OCI-LY1 (cell line): ENCODE data around the gene ARMH3.

ENCODE experiments used
- H2AFZ ChIP-seq: fragments of 200-600 bp; sonication (generic), shearing (Covaris generic); 2 replicates; pipeline ENCODE4 v1.6.0; 2014; ENCODE audit warnings: antibody characterized with exemption, mild to moderate bottlenecking, low read length
- H3F3A ChIP-seq: fragments of 200-600 bp; sonication (generic), shearing (Covaris generic); 2 replicates; pipeline ENCODE4 v1.6.0; 2014; ENCODE audit warnings: mild to moderate bottlenecking, antibody characterized with exemption, low read length, moderate library complexity; ENCODE audit not compliant: insufficient read depth
- H3K27ac ChIP-seq: fragments of 200-600 bp; sonication (generic); 2 replicates; pipeline ENCODE4 v1.5.1; 2014; ENCODE audit warnings: low read length, mixed run types, mild to moderate bottlenecking, low read depth; ENCODE audit not compliant: poor library complexity, severe bottlenecking
- H3K27me3 ChIP-seq: fragments of 200-600 bp; sonication (generic); 2 replicates; pipeline ENCODE4 v1.6.0; 2014; ENCODE audit warnings: antibody characterized with exemption, mild to moderate bottlenecking, low read length, moderate library complexity; ENCODE audit not compliant: insufficient read depth
- H3K36me3 ChIP-seq: fragments of 200-600 bp; sonication (generic); 2 replicates; pipeline ENCODE4 v1.6.1; 2014; ENCODE audit warnings: mild to moderate bottlenecking, antibody characterized with exemption, low read length, moderate library complexity, mixed read lengths; ENCODE audit not compliant: insufficient read depth
- H3K4me1 ChIP-seq: fragments of 200-600 bp; sonication (generic); 2 replicates; pipeline ENCODE4 v1.5.1; 2014; ENCODE audit warnings: mild to moderate bottlenecking, low read length, moderate library complexity; ENCODE audit not compliant: insufficient read depth, severe bottlenecking
- H3K4me2 ChIP-seq: fragments of 200-600 bp; sonication (generic), shearing (Covaris generic); 2 replicates; pipeline ENCODE4 v1.6.1; 2014; ENCODE audit warnings: low read length
- H3K4me3 ChIP-seq: fragments of 200-600 bp; sonication (generic); 2 replicates; pipeline ENCODE4 v1.5.1; 2014; ENCODE audit warnings: low read length, low read depth, mild to moderate bottlenecking, mixed read lengths; ENCODE audit not compliant: poor library complexity, severe bottlenecking
- H3K79me2 ChIP-seq: fragments of 200-600 bp; shearing (Covaris generic); 2 replicates; pipeline ENCODE4 v1.6.1; 2016; ENCODE audit warnings: mixed run types, low read length, mixed read lengths; ENCODE audit not compliant: insufficient read depth
- H3K9ac ChIP-seq: fragments of 200-600 bp; sonication (generic), shearing (Covaris generic); 2 replicates; pipeline ENCODE4 v1.6.1; 2014; ENCODE audit warnings: mild to moderate bottlenecking, low read length, mixed read lengths
- H3K9me2 ChIP-seq: fragments of 200-600 bp; sonication (generic), shearing (Covaris generic); 2 replicates; pipeline ENCODE4 v1.6.1; 2014; ENCODE audit warnings: low read depth, mild to moderate bottlenecking, low read length, mixed read lengths
- H3K9me3 ChIP-seq: fragments of 200-600 bp; shearing (Covaris generic); 2 replicates; pipeline ENCODE4 v1.6.1; 2014; ENCODE audit warnings: low read length, mixed read lengths
- H4K20me1 ChIP-seq: fragments of 200-600 bp; sonication (generic), shearing (Covaris generic); 2 replicates; pipeline ENCODE4 v1.6.0; 2016; ENCODE audit warnings: mild to moderate bottlenecking, low read length; ENCODE audit not compliant: insufficient read depth
- CTCF ChIP-seq: fragments of 200-600 bp; sonication (generic), shearing (Covaris generic); IDR thresholded peaks from 2 replicates; pipeline ENCODE4 v1.5.1; 2017; ENCODE audit warnings: mild to moderate bottlenecking, antibody characterized with exemption, low read length, moderate library complexity, mixed read lengths
- EZH2 ChIP-seq: fragments of 200-600 bp; sonication (generic), shearing (Covaris generic); IDR thresholded peaks from 2 replicates; pipeline ENCODE4 v1.8.0; 2017; ENCODE audit warnings: borderline replicate concordance, mixed run types, mild to moderate bottlenecking, antibody characterized with exemption, low read length, moderate library complexity, mixed read lengths

The ARMH3 gene

GRCh38 chr10:101824736-101825135 lies 231.2 kb downstream of the ARMH3 start:
- TF ChIP-seq CTCF (no peak), EZH2 (no peak)
- Histone ChIP-seq H3K4me2 (no peak overlapping the region), H3K27ac (no peak overlapping the region), H3K9me3 (no peaks in the 10 kb centered on the region), H3K9me2 (no peaks in the 10 kb centered on the region), H3K4me3 (no peak overlapping the region), H3F3A (no peaks in the 10 kb centered on the region), H2AFZ (no peak overlapping the region), H3K79me2 (no peaks in the 10 kb centered on the region), H4K20me1 (no peaks in the 10 kb centered on the region), H3K27me3 (no peaks in the 10 kb centered on the region), H3K4me1 (peaks cover 7% of the 10 kb centered on the region), H3K36me3 (no peaks in the 10 kb centered on the region), H3K9ac (no peak overlapping the region)

- Histone ChIP-seq H3K4me2 (peak overlapping the region; percentile 85), H3K27ac (peak overlapping the region; percentile 44), H3K9ac (peak overlapping the region; percentile 71), H3K9me2 (no peaks in the 10 kb centered on the region), H3K27me3 (no peaks in the 10 kb centered on the region), H3K4me3 (peak overlapping the region; percentile 97), H3K36me3 (no peaks in the 10 kb centered on the region), H3K9me3 (no peaks in the 10 kb centered on the region), H2AFZ (no peak overlapping the region), H3F3A (no peaks in the 10 kb centered on the region), H3K79me2 (peaks cover 29% of the 10 kb centered on the region), H4K20me1 (no peaks in the 10 kb centered on the region), H3K4me1 (peaks cover 27% of the 10 kb centered on the region)
- TF ChIP-seq EZH2, result no peak
- TF ChIP-seq CTCF, result no peak
Measured at GRCh38 chr10:101818872-101819633, 236.9 kb downstream of the ARMH3 start.

- Histone ChIP-seq H3K27me3 (no peaks in the 10 kb centered on the region), H3K79me2 (peaks cover 36% of the 10 kb centered on the region), H3F3A (no peaks in the 10 kb centered on the region), H3K9me3 (no peaks in the 10 kb centered on the region), H3K36me3 (no peaks in the 10 kb centered on the region; the same call in 1 of the 2 replicates), H4K20me1 (no peaks in the 10 kb centered on the region), H3K9ac (peak within 1 kb of the TSS; percentile 94), H3K4me3 (peak within 1 kb of the TSS; percentile 97), H3K4me2 (peak within 1 kb of the TSS; percentile 98), H3K4me1 (peaks cover 30% of the 10 kb centered on the region), H3K27ac (peak within 1 kb of the TSS; percentile 74), H3K9me2 (no peaks in the 10 kb centered on the region), H2AFZ (no peak within 1 kb of the TSS)
- TF ChIP-seq EZH2 (no peak), CTCF (no peak)
Measured at GRCh38 chr10:101818119-101818871, 237.7 kb downstream of the ARMH3 start, which contains the start of gene OGA. Gene OGA (minus strand): TSS chr10:101818444. CDS start chr10:101818022, 422 bp downstream.
